ENCODE data around the gene TMEM42.

GRCh38 chr3:44814751-44815150, 47.0 kb upstream of the TMEM42 start:
- TF ChIP-seq CTCF (IDR thresholded peaks at IDR 0.05) (no peak), POLR2AphosphoS5 (IDR thresholded peaks at IDR 0.05) (no peak), POLR2A (IDR thresholded peaks at IDR 0.05) (no peak), EP300 (IDR thresholded peaks at IDR 0.05) (no peak)

Data from sigmoid colon (tissue), 4 donors.